Activated T-helper 1 cell treated with anti-CD3 and anti-CD28 coated beads, Interleukin-2, amount 50 U/mL, for 16 hours (primary cell): ENCODE data around the gene ZNF473.
"Not testable (repeated sequence)": the region's sequence is repeated elsewhere in the genome, so short reads cannot be mapped to it uniquely, and the experiment has no call there.

Experiments used
- DNase-seq, 2 donors: peaks; one replicate each; pipeline ENCODE4 v3.0.0-alpha.2; 2020; ENCODE audit warnings: low read depth in 1 of 2, low spot score in 1 of 2

ZNF473 gene

GRCh38 chr19:50097884-50098283 is 72.1 kb downstream of the ZNF473 start:
- DNase-seq: not testable (repeated sequence)

- DNase-seq: peak in 1 of 2 donors; percentile 39
These were observed 73.1 kb downstream of the ZNF473 start for GRCh38 chr19:50098892-50099291.

GRCh38 chr19:50099696-50100095 is 73.9 kb downstream of the ZNF473 start:
- not testable (repeated sequence) for DNase-seq

- not testable (repeated sequence) for DNase-seq
These were observed 75.1 kb downstream of the ZNF473 start for GRCh38 chr19:50100946-50101345.
